HepG2 (cell line): ENCODE results near the gene HELZ. TPM values are rescaled to one million over a fixed set of nuclear protein-coding genes. Genes with fewer than 3 reads are reported as not detected.

Experiments
- CENPT ChIP-seq: sonication (generic); formaldehyde crosslinking; IDR thresholded peaks from 2 replicates; pipeline ENCODE4 v1.8.0; 2022; ENCODE audit warnings: low read depth, mild to moderate bottlenecking, moderate library complexity, missing genetic modification reagents
- DRAP1 ChIP-seq: IDR thresholded peaks from 2 replicates; pipeline ENCODE4 v1.6.1; 2016; ENCODE audit warnings: missing genetic modification reagents, missing compliant biosample characterization
- FOXM1 ChIP-seq: sonication (generic); formaldehyde crosslinking; IDR thresholded peaks from 2 replicates; pipeline ENCODE4 v1.5.0; 2020; ENCODE audit warnings: missing genetic modification reagents
- HNRNPH1 ChIP-seq: fragments of 200-400 bp; formaldehyde crosslinking; optimal IDR thresholded peaks from 2 replicates; pipeline ENCODE3; 2017; ENCODE audit warnings: mild to moderate bottlenecking, low read depth, low read length
- MEF2D ChIP-seq: sonication (generic); formaldehyde crosslinking; IDR thresholded peaks from 2 replicates; pipeline ENCODE4 v1.5.1; 2020; ENCODE audit warnings: mild to moderate bottlenecking, missing genetic modification reagents
- POGZ ChIP-seq: sonication (generic); formaldehyde crosslinking; IDR thresholded peaks from 2 replicates; pipeline ENCODE4 v1.4.0; 2020; ENCODE audit warnings: mild to moderate bottlenecking, missing genetic modification reagents
- RXRB ChIP-seq: IDR thresholded peaks from 2 replicates; pipeline ENCODE4 v1.6.1; 2016; ENCODE audit warnings: borderline replicate concordance, missing genetic modification reagents, missing compliant biosample characterization
- TP53 ChIP-seq: sonication (generic); formaldehyde crosslinking; conservative IDR thresholded peaks from 2 replicates; pipeline ENCODE4 v1.4.0; 2020; ENCODE audit warnings: missing genetic modification reagents
- ZNF747 ChIP-seq: sonication (generic); formaldehyde crosslinking; IDR thresholded peaks from 2 replicates; pipeline ENCODE4 v1.8.1; 2023; ENCODE audit warnings: missing genetic modification reagents, mild to moderate bottlenecking, borderline replicate concordance
- ZNF761 ChIP-seq: sonication (generic); formaldehyde crosslinking; conservative IDR thresholded peaks from 2 replicates; pipeline ENCODE4 v1.4.0; 2020; ENCODE audit warnings: mild to moderate bottlenecking, missing genetic modification reagents
- polyA plus RNA-seq, 8 experiments: library from polyadenylated mRNA; depleted of rRNA in 3 of 8; stranded (reverse) in 7 of 8; unstranded in 1 of 8; fragments of >200 nt; fragmentation: Illumina TruSeq in 4 of 8; extraction: Trizol in 4 of 8; gene quantifications; 2 replicates each; pipeline versions ENCODE4 v1.2.1 to v1.2.3, GENCODE V29; 2011 to 2016; ENCODE audit warnings: low read depth in 4 of 8, missing spikeins in 1 of 8, mixed read lengths in 1 of 8; ENCODE audit not compliant: insufficient read depth in 1 of 8
- total RNA-seq, 5 experiments: library from RNA; depleted of rRNA; stranded (reverse); fragments of >200 nt; fragmentation: Illumina TruSeq; extraction: Trizol; gene quantifications; 2 replicates each; pipeline ENCODE4 v1.2.3, GENCODE V29; 2016; ENCODE audit warnings: low read depth in 1 of 5
- TF ChIP-seq, protein P1 (sequence below): sonication (generic); formaldehyde crosslinking; IDR thresholded peaks from 2 replicates; pipeline ENCODE4 v1.9.0; 2022; ENCODE audit warnings: low read depth, missing genetic modification reagents
- TF ChIP-seq, protein P2 (sequence below): IDR thresholded peaks from 2 replicates; pipeline ENCODE4 v1.6.1; 2016; ENCODE audit warnings: missing compliant biosample characterization, missing genetic modification reagents, borderline replicate concordance
- TF ChIP-seq, protein P3 (sequence below): sonication (generic); formaldehyde crosslinking; IDR thresholded peaks from 2 replicates; pipeline ENCODE4 v1.4.0; 2020; ENCODE audit warnings: missing genetic modification reagents, borderline replicate concordance
- TF ChIP-seq, protein P4 (sequence below): sonication (generic); formaldehyde crosslinking; IDR thresholded peaks from 2 replicates; pipeline ENCODE4 v1.5.1; 2020; ENCODE audit warnings: missing genetic modification reagents, mild to moderate bottlenecking, borderline replicate concordance
- TF ChIP-seq, protein P5 (sequence below): sonication (generic); formaldehyde crosslinking; IDR thresholded peaks from 2 replicates; pipeline ENCODE4 v1.4.0; 2020; ENCODE audit warnings: missing genetic modification reagents
- TF ChIP-seq, protein P6 (sequence below): IDR thresholded peaks from 2 replicates; pipeline ENCODE4 v1.6.1; 2016; ENCODE audit warnings: missing compliant biosample characterization, missing genetic modification reagents, borderline replicate concordance

HELZ gene
- total and polyA plus RNA-seq, 2 of the 13 experiments (the other 11 are each of a cell fraction or from before 2014, with no cell fraction given) = 35.3 to 52.4 TPM

- TF ChIP-seq MEF2D (CRISPR knock-in tag) = peak; percentile 79
- TF ChIP-seq FOXM1 (CRISPR knock-in tag) = no peak
- TF ChIP-seq, protein P1, sequence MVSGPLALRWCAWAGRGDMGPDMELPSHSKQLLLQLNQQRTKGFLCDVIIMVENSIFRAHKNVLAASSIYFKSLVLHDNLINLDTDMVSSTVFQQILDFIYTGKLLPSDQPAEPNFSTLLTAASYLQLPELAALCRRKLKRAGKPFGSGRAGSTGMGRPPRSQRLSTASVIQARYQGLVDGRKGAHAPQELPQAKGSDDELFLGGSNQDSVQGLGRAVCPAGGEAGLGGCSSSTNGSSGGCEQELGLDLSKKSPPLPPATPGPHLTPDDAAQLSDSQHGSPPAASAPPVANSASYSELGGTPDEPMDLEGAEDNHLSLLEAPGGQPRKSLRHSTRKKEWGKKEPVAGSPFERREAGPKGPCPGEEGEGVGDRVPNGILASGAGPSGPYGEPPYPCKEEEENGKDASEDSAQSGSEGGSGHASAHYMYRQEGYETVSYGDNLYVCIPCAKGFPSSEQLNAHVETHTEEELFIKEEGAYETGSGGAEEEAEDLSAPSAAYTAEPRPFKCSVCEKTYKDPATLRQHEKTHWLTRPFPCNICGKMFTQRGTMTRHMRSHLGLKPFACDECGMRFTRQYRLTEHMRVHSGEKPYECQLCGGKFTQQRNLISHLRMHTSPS (CRISPR knock-in tag) = peak; percentile 77; the same call in 1 of the 2 replicates
- TF ChIP-seq, protein P2, sequence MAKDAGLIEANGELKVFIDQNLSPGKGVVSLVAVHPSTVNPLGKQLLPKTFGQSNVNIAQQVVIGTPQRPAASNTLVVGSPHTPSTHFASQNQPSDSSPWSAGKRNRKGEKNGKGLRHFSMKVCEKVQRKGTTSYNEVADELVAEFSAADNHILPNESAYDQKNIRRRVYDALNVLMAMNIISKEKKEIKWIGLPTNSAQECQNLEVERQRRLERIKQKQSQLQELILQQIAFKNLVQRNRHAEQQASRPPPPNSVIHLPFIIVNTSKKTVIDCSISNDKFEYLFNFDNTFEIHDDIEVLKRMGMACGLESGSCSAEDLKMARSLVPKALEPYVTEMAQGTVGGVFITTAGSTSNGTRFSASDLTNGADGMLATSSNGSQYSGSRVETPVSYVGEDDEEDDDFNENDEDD = peak; percentile 54; the same call in 1 of the 2 replicates
- TF ChIP-seq, protein P3, sequence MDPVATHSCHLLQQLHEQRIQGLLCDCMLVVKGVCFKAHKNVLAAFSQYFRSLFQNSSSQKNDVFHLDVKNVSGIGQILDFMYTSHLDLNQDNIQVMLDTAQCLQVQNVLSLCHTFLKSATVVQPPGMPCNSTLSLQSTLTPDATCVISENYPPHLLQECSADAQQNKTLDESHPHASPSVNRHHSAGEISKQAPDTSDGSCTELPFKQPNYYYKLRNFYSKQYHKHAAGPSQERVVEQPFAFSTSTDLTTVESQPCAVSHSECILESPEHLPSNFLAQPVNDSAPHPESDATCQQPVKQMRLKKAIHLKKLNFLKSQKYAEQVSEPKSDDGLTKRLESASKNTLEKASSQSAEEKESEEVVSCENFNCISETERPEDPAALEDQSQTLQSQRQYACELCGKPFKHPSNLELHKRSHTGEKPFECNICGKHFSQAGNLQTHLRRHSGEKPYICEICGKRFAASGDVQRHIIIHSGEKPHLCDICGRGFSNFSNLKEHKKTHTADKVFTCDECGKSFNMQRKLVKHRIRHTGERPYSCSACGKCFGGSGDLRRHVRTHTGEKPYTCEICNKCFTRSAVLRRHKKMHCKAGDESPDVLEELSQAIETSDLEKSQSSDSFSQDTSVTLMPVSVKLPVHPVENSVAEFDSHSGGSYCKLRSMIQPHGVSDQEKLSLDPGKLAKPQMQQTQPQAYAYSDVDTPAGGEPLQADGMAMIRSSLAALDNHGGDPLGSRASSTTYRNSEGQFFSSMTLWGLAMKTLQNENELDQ (CRISPR knock-in tag) = no peak
- TF ChIP-seq, protein P4, sequence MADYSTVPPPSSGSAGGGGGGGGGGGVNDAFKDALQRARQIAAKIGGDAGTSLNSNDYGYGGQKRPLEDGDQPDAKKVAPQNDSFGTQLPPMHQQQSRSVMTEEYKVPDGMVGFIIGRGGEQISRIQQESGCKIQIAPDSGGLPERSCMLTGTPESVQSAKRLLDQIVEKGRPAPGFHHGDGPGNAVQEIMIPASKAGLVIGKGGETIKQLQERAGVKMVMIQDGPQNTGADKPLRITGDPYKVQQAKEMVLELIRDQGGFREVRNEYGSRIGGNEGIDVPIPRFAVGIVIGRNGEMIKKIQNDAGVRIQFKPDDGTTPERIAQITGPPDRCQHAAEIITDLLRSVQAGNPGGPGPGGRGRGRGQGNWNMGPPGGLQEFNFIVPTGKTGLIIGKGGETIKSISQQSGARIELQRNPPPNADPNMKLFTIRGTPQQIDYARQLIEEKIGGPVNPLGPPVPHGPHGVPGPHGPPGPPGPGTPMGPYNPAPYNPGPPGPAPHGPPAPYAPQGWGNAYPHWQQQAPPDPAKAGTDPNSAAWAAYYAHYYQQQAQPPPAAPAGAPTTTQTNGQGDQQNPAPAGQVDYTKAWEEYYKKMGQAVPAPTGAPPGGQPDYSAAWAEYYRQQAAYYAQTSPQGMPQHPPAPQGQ (CRISPR knock-in tag) = 0 out of 2 replicates have a peak, but pooled peaks have one; percentile 79
- TF ChIP-seq ZNF747 (CRISPR knock-in tag) = no peak
- TF ChIP-seq RXRB = peak; percentile 88
- no peak for TF ChIP-seq HNRNPH1
- peak; percentile 83; the same call in 1 of the 2 replicates for TF ChIP-seq DRAP1 (CRISPR knock-in tag)
- TF ChIP-seq POGZ (CRISPR knock-in tag) = peak; percentile 42
- 0 out of 2 replicates have a peak, but pooled peaks have one; percentile 59 for TF ChIP-seq ZNF761
- TF ChIP-seq, protein P5, sequence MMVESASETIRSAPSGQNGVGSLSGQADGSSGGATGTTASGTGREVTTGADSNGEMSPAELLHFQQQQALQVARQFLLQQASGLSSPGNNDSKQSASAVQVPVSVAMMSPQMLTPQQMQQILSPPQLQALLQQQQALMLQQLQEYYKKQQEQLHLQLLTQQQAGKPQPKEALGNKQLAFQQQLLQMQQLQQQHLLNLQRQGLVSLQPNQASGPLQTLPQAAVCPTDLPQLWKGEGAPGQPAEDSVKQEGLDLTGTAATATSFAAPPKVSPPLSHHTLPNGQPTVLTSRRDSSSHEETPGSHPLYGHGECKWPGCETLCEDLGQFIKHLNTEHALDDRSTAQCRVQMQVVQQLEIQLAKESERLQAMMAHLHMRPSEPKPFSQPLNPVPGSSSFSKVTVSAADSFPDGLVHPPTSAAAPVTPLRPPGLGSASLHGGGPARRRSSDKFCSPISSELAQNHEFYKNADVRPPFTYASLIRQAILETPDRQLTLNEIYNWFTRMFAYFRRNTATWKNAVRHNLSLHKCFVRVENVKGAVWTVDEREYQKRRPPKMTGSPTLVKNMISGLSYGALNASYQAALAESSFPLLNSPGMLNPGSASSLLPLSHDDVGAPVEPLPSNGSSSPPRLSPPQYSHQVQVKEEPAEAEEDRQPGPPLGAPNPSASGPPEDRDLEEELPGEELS (CRISPR knock-in tag) = peak; percentile 99
- TF ChIP-seq TP53 = 0 out of 2 replicates have a peak, but pooled peaks have one; percentile 19
- TF ChIP-seq, protein P6, sequence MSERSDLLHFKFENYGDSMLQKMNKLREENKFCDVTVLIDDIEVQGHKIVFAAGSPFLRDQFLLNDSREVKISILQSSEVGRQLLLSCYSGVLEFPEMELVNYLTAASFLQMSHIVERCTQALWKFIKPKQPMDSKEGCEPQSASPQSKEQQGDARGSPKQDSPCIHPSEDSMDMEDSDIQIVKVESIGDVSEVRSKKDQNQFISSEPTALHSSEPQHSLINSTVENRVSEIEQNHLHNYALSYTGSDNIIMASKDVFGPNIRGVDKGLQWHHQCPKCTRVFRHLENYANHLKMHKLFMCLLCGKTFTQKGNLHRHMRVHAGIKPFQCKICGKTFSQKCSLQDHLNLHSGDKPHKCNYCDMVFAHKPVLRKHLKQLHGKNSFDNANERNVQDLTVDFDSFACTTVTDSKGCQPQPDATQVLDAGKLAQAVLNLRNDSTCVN = no peak; the same call in 1 of the 2 replicates
- TF ChIP-seq CENPT (CRISPR knock-in tag) = no peak
Measured at GRCh38 chr17:67246653-67247415, 1.8 kb upstream of the HELZ start (continued).
